HL-60/S4 (cell line): ENCODE measurements around the gene TPM1.
"Not testable (repeated sequence)": the region's sequence is repeated elsewhere in the genome, so short reads cannot be mapped to it uniquely, and the experiment has no call there.

ENCODE experiments used
- in situ Hi-C: fragments of 300-500 bp; cut with MboI; formaldehyde crosslinking; loops from 2 replicates; pipeline ENCODE4 v1.14.3; 2022; ENCODE audit warnings: low sequenced_read_pairs

Gene TPM1

GRCh38 chr15:63041974-63042876 lies at the start of gene TPM1:
TSS of gene TPM1 (plus strand) at chr15:63042747. CDS start at chr15:63042830, 83 bp downstream.
- in situ Hi-C loops: no loop called here

GRCh38 chr15:62993066-62993465 lies 49.5 kb upstream of the TPM1 start:
- in situ Hi-C loops: no loop called here

- in situ Hi-C loops: not testable (repeated sequence)
These were observed 48.9 kb upstream of the TPM1 start for GRCh38 chr15:62993632-62994031.

- in situ Hi-C loops: no loop called here
These were observed 48.1 kb upstream of the TPM1 start for GRCh38 chr15:62994439-62994838.

GRCh38 chr15:62994975-62995681 lies 47.4 kb upstream of the TPM1 start:
- in situ Hi-C loops: no loop called here

- in situ Hi-C loops: no loop called here
These were observed 45.1 kb upstream of the TPM1 start for GRCh38 chr15:62997441-62997840.

- in situ Hi-C loops: no loop called here
These were observed 44.2 kb upstream of the TPM1 start for GRCh38 chr15:62998262-62998890.

- in situ Hi-C loops: no loop called here
These were observed 43.4 kb upstream of the TPM1 start for GRCh38 chr15:62999178-62999577.

GRCh38 chr15:62999923-63000561 lies 42.5 kb upstream of the TPM1 start:
- in situ Hi-C loops: no loop called here

- in situ Hi-C loops: no loop called here
These were observed 41.8 kb upstream of the TPM1 start for GRCh38 chr15:63000706-63001105.

- in situ Hi-C loops: no loop called here
These were observed 38.3 kb upstream of the TPM1 start for GRCh38 chr15:63004211-63004610.

GRCh38 chr15:63006032-63006878 lies 36.3 kb upstream of the TPM1 start:
- in situ Hi-C loops: no loop called here

- in situ Hi-C loops: no loop called here
These were observed 34.1 kb upstream of the TPM1 start for GRCh38 chr15:63008333-63009049.

GRCh38 chr15:63010386-63010785 lies 32.2 kb upstream of the TPM1 start:
- in situ Hi-C loops: no loop called here

GRCh38 chr15:63010920-63011693 lies 31.4 kb upstream of the TPM1 start:
- in situ Hi-C loops: no loop called here

- in situ Hi-C loops: no loop called here
These were observed 30.1 kb upstream of the TPM1 start for GRCh38 chr15:63012444-63012843.

- in situ Hi-C loops: no loop called here
These were observed 29.3 kb upstream of the TPM1 start for GRCh38 chr15:63013052-63013808.

GRCh38 chr15:63014578-63014977 lies 28.0 kb upstream of the TPM1 start:
- in situ Hi-C loops: no loop called here
